HG03354 (cell line): ENCODE results near the gene MOGAT2.
"Not testable (repeated sequence)": the region's sequence is repeated elsewhere in the genome, so short reads cannot be mapped to it uniquely, and the experiment has no call there.

Experiments
- ATAC-seq: cut with Tn5 transposase; IDR thresholded peaks from one replicate; pipeline ENCODE4 v1.9.1; 2021; ENCODE audit warnings: mild to moderate bottlenecking; ENCODE audit not compliant: unreplicated experiment, poor library complexity, severe bottlenecking

Gene MOGAT2

GRCh38 chr11:75748729-75749273 lies 31.2 kb downstream of the MOGAT2 start:
- not testable (repeated sequence) for ATAC-seq

GRCh38 chr11:75754933-75755332 lies 37.3 kb downstream of the MOGAT2 start:
- ATAC-seq, result not testable (repeated sequence)

GRCh38 chr11:75757651-75758050 lies 40.0 kb downstream of the MOGAT2 start:
- no peak for ATAC-seq

- ATAC-seq, result no peak
These were observed 42.2 kb downstream of the MOGAT2 start for GRCh38 chr11:75759832-75760231.

GRCh38 chr11:75760243-75760642 lies 42.6 kb downstream of the MOGAT2 start:
- ATAC-seq, result no peak

- ATAC-seq, result no peak
These were observed 43.3 kb downstream of the MOGAT2 start for GRCh38 chr11:75760710-75761493.

- ATAC-seq, result no peak
These were observed 44.5 kb downstream of the MOGAT2 start for GRCh38 chr11:75762158-75762557.

GRCh38 chr11:75762885-75763284 lies 45.2 kb downstream of the MOGAT2 start:
- no peak for ATAC-seq

GRCh38 chr11:75763846-75764245 lies 46.2 kb downstream of the MOGAT2 start:
- no peak for ATAC-seq

GRCh38 chr11:75765116-75765515 lies 47.5 kb downstream of the MOGAT2 start:
- ATAC-seq, result no peak

GRCh38 chr11:75766443-75767227 lies 49.0 kb downstream of the MOGAT2 start:
- no peak for ATAC-seq

GRCh38 chr11:75767228-75767572 lies 49.6 kb downstream of the MOGAT2 start:
- ATAC-seq, result no peak

- no peak for ATAC-seq
These were observed 50.1 kb downstream of the MOGAT2 start for GRCh38 chr11:75767793-75768111.

- ATAC-seq, result peak; percentile 76
These were observed 50.7 kb downstream of the MOGAT2 start, which contains the start of gene DGAT2 for GRCh38 chr11:75768112-75768908. Gene DGAT2, plus strand, starts transcription at chr11:75768778. Its CDS starts 214 bp downstream, at chr11:75768992.

- no peak for ATAC-seq
These were observed 51.5 kb downstream of the MOGAT2 start for GRCh38 chr11:75768909-75769771.

GRCh38 chr11:75770102-75770501 lies 52.5 kb downstream of the MOGAT2 start:
- no peak for ATAC-seq

GRCh38 chr11:75771646-75772410 lies 54.2 kb downstream of the MOGAT2 start:
- no peak for ATAC-seq

- ATAC-seq, result peak; percentile 89
These were observed 56.1 kb downstream of the MOGAT2 start for GRCh38 chr11:75773595-75774353.
